B cell (primary cell): ENCODE measurements around the gene ATF7IP2. TPM values are rescaled to one million over a fixed set of nuclear protein-coding genes. Genes with fewer than 3 reads are reported as not detected.

Source experiments
- ATAC-seq: fragments of 200-7000 bp; cut with Tn5 transposase; one replicate; pipeline ENCODE4 v1.10.0; 2021; ENCODE audit warnings: low read depth, mild to moderate bottlenecking, moderate number of reproducible peaks, moderate library complexity
- CTCF ChIA-PET: fragments of 350-600 bp; sonication (Branson Sonifier 250); formaldehyde crosslinking; loops from one replicate; lab custom pipeline; 2021; ENCODE audit warnings: antibody characterized with exemption, inconsistent platforms; lab: Charles Lee
- POLR2A ChIA-PET: fragments of 350-600 bp; sonication (Branson Sonifier 250); formaldehyde crosslinking; loops from one replicate; lab custom pipeline; 2021; ENCODE audit warnings: antibody characterized with exemption; lab: Charles Lee
- DNase-seq: peaks from one replicate; pipeline ENCODE4 v3.0.0; 2013
- H2AFZ ChIP-seq: 2 replicates; pipeline ENCODE4 v1.6.1; 2012; ENCODE audit warnings: mild to moderate bottlenecking, low read depth, low read length; ENCODE audit not compliant: insufficient read depth, poor library complexity, severe bottlenecking
- H3K27ac ChIP-seq, 2 donors: 1 replicate in 1 of 2; 2 replicates in 1 of 2; pipeline ENCODE4 v1.5.1; 2012 to 2013; ENCODE audit warnings: low read length in 2 of 2, mild to moderate bottlenecking in 2 of 2, moderate library complexity in 1 of 2
- H3K27me3 ChIP-seq, 4 experiments: fragments of 200-600 bp in 1 of 4; sonication (generic) in 1 of 4; replicated peaks in 1 of 4; 1 replicate in 2 of 4; 2 replicates in 2 of 4; pipeline versions ENCODE4 v1.6.1 to v1.7.0; 2013 to 2016; ENCODE audit warnings: low read length in 3 of 4, mild to moderate bottlenecking in 2 of 4, mixed read lengths in 1 of 4, moderate library complexity in 1 of 4; ENCODE audit not compliant: insufficient read depth in 4 of 4, control insufficient read depth in 3 of 4; ENCODE audit errors: control extremely low read depth in 1 of 4
- H3K36me3 ChIP-seq, 2 experiments: replicated peaks in 1 of 2; 1 replicate in 1 of 2; 2 replicates in 1 of 2; pipeline versions ENCODE4 v1.6.1 to v1.7.1; 2013; ENCODE audit warnings: low read length in 1 of 2; ENCODE audit not compliant: insufficient read depth in 2 of 2, control insufficient read depth in 1 of 2; ENCODE audit errors: control extremely low read depth in 1 of 2, extremely low read depth in 1 of 2
- H3K4me1 ChIP-seq, 2 donors: fragments of 200-600 bp in 1 of 2; sonication (generic) in 1 of 2; 1 replicate in 1 of 2; 2 replicates in 1 of 2; pipeline versions ENCODE4 v1.5.1 to v1.6.1; 2013 to 2017; ENCODE audit warnings: low read length in 2 of 2; ENCODE audit not compliant: control insufficient read depth in 2 of 2, insufficient read depth in 2 of 2
- H3K4me2 ChIP-seq: replicated peaks from 2 replicates; pipeline ENCODE3; 2012; ENCODE audit warnings: mild to moderate bottlenecking, low read depth, low read length; ENCODE audit not compliant: poor library complexity, severe bottlenecking
- H3K4me3 ChIP-seq, 5 experiments: fragments of 200-600 bp in 1 of 5; sonication (generic) in 1 of 5; 1 replicate in 3 of 5; 2 replicates in 2 of 5; pipeline versions ENCODE4 v1.5.1 to v1.7.0; 2011 to 2016; ENCODE audit warnings: low read length in 4 of 5, mild to moderate bottlenecking in 4 of 5, low read depth in 2 of 5, control low read depth in 1 of 5, moderate library complexity in 1 of 5; ENCODE audit not compliant: insufficient read depth in 1 of 5; ENCODE audit errors: control extremely low read depth in 1 of 5, extremely low read depth in 1 of 5
- H3K79me2 ChIP-seq: fragments of 200-600 bp; sonication (generic); one replicate; pipeline ENCODE4 v1.6.0; 2016; ENCODE audit warnings: low read length; ENCODE audit not compliant: control insufficient read depth, insufficient read depth
- H3K9ac ChIP-seq: fragments of 200-600 bp; sonication (generic); 2 replicates; pipeline ENCODE4 v1.6.1; 2017; ENCODE audit warnings: mild to moderate bottlenecking, low read length, moderate library complexity
- H3K9me3 ChIP-seq, 3 donors: one replicate each; pipeline versions ENCODE4 v1.6.1 to v1.7.1; 2013; ENCODE audit warnings: low read length in 2 of 3; ENCODE audit not compliant: control insufficient read depth in 2 of 3, insufficient read depth in 1 of 3; ENCODE audit errors: control extremely low read depth in 1 of 3
- H4K20me1 ChIP-seq: 2 replicates; pipeline ENCODE4 v1.6.0; 2012; ENCODE audit warnings: mild to moderate bottlenecking, low read length; ENCODE audit not compliant: insufficient read depth, control insufficient read depth, poor library complexity, severe bottlenecking
- H3K27ac Mint-ChIP-seq: one replicate; pipeline ENCODE4 v1.8.0; 2021; ENCODE audit warnings: mixed read lengths
- H3K27me3 Mint-ChIP-seq: one replicate; pipeline ENCODE4 v1.8.0; 2021; ENCODE audit warnings: mixed read lengths
- H3K4me1 Mint-ChIP-seq: one replicate; pipeline ENCODE4 v1.8.0; 2021; ENCODE audit warnings: mixed read lengths
- H3K4me3 Mint-ChIP-seq: one replicate; pipeline ENCODE4 v1.8.0; 2021; ENCODE audit warnings: mixed read lengths
- H3K9me3 Mint-ChIP-seq: one replicate; pipeline ENCODE4 v1.8.0; 2022; ENCODE audit warnings: mixed read lengths; ENCODE audit not compliant: insufficient read depth
- EZH2 ChIP-seq: IDR thresholded peaks from 2 replicates; pipeline ENCODE4 v1.6.1; 2012; ENCODE audit warnings: borderline replicate concordance, low read depth, mild to moderate bottlenecking, moderate library complexity, low read length; ENCODE audit not compliant: insufficient read depth, poor library complexity, severe bottlenecking
- WGBS: methylation state at CpG from one replicate; pipeline ENCODE4 v1.1.5; 2013; ENCODE audit warnings: missing lambda C conversion rate; ENCODE audit not compliant: insufficient coverage; 5-methylcytosine and 5-hydroxymethylcytosine counted together
- intact Hi-C: fragments of 100-400 bp; cut with micrococcal nuclease; formaldehyde crosslinking; loops from one replicate; pipeline ENCODE4 v1.10.0; 2022
- polyA plus RNA-seq: library from polyadenylated mRNA; depleted of rRNA; stranded (reverse); fragments of >200 nt; gene quantifications from 2 replicates; pipeline ENCODE4 v1.2.3, GENCODE V29; 2012
- total RNA-seq, 2 donors: library from RNA; stranded (reverse); fragments of 120-200 nt in 1 of 2; gene quantifications; 1 replicate in 1 of 2; 2 replicates in 1 of 2; pipeline versions ENCODE4 v1.2.3 to v1.2.4, GENCODE V29; 2013 to 2022
- TF ChIP-seq, protein P1 (sequence below): fragments of 200-600 bp; IDR thresholded peaks from one replicate; pipeline ENCODE4 v1.8.0; 2022; ENCODE audit warnings: antibody characterized with exemption, mild to moderate bottlenecking

The ATF7IP2 gene
- total and polyA plus RNA-seq, 2 donors (not counting 1 experiment from before 2014, with no cell fraction given) = 67.5 to 105 TPM

DNA sequence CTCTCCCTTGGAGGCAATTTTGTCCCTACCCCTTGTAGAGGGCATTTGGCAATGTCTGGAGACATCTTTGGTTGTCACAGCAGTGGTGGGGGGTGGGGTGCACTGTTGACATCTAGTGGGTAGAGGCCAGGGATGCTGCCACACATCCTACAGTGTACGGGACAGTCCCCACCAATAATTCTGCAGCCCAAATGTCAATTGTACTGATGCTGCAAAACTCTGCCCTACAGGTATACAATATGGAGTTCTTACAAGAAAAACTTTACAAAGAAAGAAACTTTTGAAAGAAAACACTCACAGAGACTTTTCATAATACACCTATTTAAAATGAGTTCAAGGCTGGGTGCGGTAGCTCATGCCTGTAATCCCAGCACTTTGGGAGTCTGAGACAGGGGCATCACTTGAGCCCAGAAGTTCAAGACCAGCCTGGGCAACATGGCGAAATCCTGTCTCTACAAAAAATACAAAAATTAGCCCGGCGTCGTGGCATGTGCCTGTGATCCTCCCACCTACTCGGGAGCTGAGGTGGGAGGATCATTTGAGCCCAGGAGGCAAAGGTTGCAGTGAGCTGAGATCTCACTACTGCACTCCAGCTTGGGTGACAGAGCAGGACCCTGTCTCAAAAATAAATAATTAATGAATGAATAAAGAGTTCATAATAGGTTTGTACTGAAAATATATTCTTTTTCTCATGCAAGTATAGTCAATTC lies 135.2 kb downstream of the ATF7IP2 start:
- H3K9me3 ChIP-seq = peaks cover 0 to 7% (median 0%) of the 10 kb centered on the region in 3 donors
- Mint-ChIP-seq H3K4me3 (no peak overlapping the region), H3K9me3 (no peaks in the 10 kb centered on the region), H3K4me1 (peaks cover 2% of the 10 kb centered on the region), H3K27me3 (no peaks in the 10 kb centered on the region), H3K27ac (no peak overlapping the region)
- no peaks in the 10 kb centered on the region for H3K27me3 ChIP-seq
- no peak for ATAC-seq
- peaks cover 0 to 3% of the 10 kb centered on the region in 2 donors for H3K4me1 ChIP-seq
- intact Hi-C loops = no loop called here
- 100% methylated on average over 1 of the region's 7 CpGs for WGBS
- H2AFZ ChIP-seq = no peak overlapping the region
- no peak overlapping the region for H3K4me3 ChIP-seq
- ChIA-PET POLR2A (no interaction called here), CTCF (interaction anchor here (0.7 to 4.8 kb wide), 24 partner anchors 9 to 429 kb away, joined by 3 to 55 read pairs (median 4); no protein-coding TSS in a partner anchor)
- DNase-seq = no peak
- H3K36me3 ChIP-seq = no peaks in the 10 kb centered on the region
- TF ChIP-seq, protein P1, sequence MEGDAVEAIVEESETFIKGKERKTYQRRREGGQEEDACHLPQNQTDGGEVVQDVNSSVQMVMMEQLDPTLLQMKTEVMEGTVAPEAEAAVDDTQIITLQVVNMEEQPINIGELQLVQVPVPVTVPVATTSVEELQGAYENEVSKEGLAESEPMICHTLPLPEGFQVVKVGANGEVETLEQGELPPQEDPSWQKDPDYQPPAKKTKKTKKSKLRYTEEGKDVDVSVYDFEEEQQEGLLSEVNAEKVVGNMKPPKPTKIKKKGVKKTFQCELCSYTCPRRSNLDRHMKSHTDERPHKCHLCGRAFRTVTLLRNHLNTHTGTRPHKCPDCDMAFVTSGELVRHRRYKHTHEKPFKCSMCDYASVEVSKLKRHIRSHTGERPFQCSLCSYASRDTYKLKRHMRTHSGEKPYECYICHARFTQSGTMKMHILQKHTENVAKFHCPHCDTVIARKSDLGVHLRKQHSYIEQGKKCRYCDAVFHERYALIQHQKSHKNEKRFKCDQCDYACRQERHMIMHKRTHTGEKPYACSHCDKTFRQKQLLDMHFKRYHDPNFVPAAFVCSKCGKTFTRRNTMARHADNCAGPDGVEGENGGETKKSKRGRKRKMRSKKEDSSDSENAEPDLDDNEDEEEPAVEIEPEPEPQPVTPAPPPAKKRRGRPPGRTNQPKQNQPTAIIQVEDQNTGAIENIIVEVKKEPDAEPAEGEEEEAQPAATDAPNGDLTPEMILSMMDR = no peak
- no peak for TF ChIP-seq EZH2
- no peak overlapping the region for H3K27ac ChIP-seq
- no peaks in the 10 kb centered on the region for H3K79me2 ChIP-seq
- no peak overlapping the region for H3K4me2 ChIP-seq
- H4K20me1 ChIP-seq = no peaks in the 10 kb centered on the region
- H3K9ac ChIP-seq = no peak overlapping the region

GRCh38 chr16:10521681-10522274 lies 135.9 kb downstream of the ATF7IP2 start:
- POLR2A ChIA-PET = no interaction called here
- Mint-ChIP-seq H3K9me3 (no peaks in the 10 kb centered on the region), H3K4me1 (peaks cover 2% of the 10 kb centered on the region), H3K4me3 (no peak overlapping the region), H3K27me3 (no peaks in the 10 kb centered on the region), H3K27ac (no peak overlapping the region)
- Histone ChIP-seq H3K27me3 (no peaks in the 10 kb centered on the region), H3K27ac (no peak overlapping the region), H3K9me3 (peaks cover 0 to under 1% (median 0%) of the 10 kb centered on the region in 3 donors), H3K79me2 (no peaks in the 10 kb centered on the region), H2AFZ (peak overlapping the region; percentile 3), H3K4me1 (peaks cover 0 to 3% of the 10 kb centered on the region in 2 donors), H4K20me1 (no peaks in the 10 kb centered on the region), H3K9ac (no peak overlapping the region), H3K36me3 (no peaks in the 10 kb centered on the region), H3K4me3 (no peak overlapping the region), H3K4me2 (peak overlapping the region; percentile 1)
- ATAC-seq = peak; percentile 80
- intact Hi-C loops = no loop called here
- CTCF ChIA-PET = interaction anchor here (0.6 to 4.8 kb wide), 31 partner anchors 7 to 462 kb away, joined by 3 to 55 read pairs (median 4); no protein-coding TSS in a partner anchor
- WGBS = 40% methylated on average over 3 of the region's 9 CpGs
- TF ChIP-seq EZH2 = no peak
- TF ChIP-seq, protein P1 = peak; percentile 93
- DNase-seq = peak; percentile 72
